GM19043 (cell line): ENCODE results near the gene SLC35F5.
"Not testable (repeated sequence)": the region's sequence is repeated elsewhere in the genome, so short reads cannot be mapped to it uniquely, and the experiment has no call there.

Experiments used
- ATAC-seq: cut with Tn5 transposase; IDR thresholded peaks from one replicate; pipeline ENCODE4 v1.9.1; 2021; ENCODE audit warnings: low read depth; ENCODE audit not compliant: unreplicated experiment

The SLC35F5 gene

DNA sequence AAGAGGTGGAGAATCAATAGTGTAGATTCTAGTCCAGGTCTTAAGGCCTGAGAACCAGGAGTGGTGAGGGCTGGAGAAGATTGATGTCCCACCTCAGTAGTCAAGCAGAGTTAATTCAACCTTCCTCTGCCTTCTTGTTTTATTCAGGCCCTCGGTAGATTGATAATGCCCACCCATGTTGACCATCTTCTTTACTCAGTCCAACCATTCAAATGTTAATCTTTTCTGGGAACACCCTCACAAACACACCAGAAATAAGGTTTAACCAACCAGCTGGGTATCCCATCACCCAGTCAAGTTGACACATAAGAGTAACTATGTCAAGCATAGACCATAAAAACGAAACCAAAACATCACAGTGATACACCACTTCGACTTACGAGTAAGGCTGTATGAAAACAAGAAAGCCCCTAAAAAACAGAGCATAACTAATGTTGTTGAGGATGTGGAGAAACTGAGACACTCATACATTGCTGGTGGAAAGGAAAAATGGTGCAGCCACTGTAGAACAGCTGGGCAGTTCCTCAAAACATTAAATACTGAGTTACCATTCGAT is 57.5 kb downstream of the SLC35F5 start:
- peak; percentile 46 for ATAC-seq

DNA sequence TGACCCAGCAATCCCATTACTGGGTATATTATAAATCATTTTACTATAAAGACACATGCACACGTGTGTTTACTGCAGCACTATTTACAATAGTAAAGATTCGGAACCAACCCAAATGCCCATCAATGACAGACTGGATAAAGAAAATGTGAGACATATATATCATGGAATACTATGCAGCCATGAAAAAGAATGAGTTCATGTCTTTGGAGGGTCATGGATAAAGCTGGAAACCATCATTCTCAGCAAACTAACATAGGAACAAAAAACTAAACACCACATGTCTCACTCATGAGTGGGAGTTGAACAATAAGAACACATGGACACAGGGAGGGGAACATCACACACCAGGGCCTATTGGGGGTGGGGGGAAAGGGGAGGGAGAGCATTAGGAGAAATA is 58.2 kb downstream of the SLC35F5 start:
- not testable (repeated sequence) for ATAC-seq

DNA sequence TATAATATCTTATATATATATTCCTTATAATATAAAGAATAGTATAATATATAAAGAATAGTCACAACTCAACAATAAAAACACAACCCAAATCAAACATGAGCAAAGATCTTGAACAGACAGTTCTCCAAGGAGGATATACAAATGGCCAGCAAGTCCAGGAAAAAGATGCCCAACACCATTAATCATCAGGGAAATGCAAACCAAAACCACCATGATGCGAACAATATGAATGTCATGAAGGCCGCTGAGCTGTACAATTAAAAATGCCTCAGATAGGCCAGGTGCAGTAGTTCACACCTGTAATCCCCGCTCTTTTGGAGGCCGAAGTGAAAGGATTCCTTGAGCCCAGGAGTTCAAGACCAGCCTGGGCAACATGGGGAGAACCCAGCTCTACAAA is 58.9 kb downstream of the SLC35F5 start:
- no peak for ATAC-seq

DNA sequence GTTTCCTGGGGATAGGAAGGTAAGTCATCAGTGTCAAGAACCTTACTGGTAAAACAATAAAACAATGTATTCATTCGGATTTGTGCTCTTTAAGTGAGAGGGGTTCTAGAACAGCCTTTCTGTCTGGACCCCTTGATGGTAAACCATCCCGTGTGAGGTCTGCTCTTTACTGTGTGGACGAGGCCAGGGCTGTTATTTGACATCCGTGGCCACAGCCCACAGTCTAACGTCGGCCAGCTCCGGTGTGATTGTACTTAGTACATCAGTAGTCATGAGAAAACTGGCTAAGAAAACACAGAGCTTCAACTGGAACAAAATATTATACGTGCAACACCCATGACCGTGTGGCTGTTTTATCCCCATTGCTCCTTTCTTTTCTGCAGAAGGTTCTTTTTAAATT is 62.0 kb downstream of the SLC35F5 start:
- no peak for ATAC-seq

DNA sequence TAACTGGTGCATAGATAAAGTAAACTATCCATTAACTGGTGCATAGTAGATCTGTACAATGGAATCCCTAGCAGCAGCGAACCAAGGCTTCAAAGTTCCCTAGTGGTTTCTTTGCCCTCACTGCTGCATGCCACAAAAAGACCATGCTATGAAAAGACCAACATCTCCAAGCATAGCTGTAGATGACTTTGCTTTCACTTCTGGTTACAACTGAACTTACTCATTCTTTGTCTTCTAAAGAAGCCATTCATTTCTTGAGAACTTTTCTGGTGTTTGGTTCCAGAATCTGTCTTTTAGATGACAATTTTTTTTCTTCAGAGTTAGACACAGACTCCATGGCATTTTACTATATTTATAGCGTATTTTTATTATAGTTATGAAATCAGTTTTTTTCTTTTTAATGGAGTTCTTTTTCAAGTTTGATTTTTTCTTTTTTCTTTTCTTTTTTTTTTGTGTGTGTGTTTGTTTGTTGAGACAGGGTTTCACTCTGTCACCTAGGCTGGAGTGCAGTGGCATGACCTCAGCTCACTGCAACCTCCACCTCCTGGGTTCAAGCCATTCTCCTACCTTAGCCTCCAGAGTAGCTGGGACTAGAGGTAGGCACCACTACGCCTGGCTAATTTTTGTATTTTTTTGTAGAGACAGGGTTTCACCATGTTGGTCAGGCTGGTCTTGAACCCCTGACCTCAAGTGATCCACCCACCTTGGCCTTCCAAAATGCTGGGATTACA is 63.6 kb downstream of the SLC35F5 start:
- ATAC-seq = peak; percentile 75

DNA sequence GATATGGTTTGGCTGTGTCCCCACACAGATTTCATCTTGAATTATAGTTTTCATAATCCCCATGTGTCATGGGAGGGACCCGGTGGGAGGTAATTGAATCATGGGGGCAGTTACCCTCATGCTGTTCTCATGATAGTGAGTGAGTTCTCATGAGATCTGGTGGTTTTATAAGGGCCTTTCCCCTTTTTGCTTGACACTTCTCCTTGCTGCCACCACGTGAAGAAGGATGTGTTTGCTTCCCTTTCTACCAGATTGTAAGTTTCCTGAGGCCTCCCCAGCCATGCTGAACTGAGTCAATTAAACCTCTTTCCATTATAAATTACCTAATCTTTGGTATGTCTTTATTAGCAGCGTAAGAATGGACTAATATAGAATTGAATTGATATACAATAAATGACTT is 65.6 kb downstream of the SLC35F5 start:
- ATAC-seq = not testable (repeated sequence)

DNA sequence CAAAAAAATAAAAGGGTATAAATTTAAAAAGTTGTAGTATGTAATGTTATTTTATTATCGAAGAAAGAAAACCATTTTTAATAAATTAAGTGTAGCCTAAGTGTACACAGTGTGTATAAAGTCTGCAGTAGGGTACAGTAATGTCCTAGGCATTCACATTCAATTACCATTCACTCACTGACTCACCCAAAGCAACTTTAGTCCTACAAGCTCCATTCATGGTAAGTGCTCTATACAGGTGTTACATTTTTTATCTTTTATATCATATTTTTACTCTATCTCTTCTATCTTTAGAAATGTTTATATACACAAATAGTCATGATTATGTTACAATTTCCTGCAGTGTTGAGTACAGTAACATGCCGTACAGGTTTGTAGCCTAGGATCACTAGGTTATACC is 69.9 kb downstream of the SLC35F5 start:
- ATAC-seq = no peak

DNA sequence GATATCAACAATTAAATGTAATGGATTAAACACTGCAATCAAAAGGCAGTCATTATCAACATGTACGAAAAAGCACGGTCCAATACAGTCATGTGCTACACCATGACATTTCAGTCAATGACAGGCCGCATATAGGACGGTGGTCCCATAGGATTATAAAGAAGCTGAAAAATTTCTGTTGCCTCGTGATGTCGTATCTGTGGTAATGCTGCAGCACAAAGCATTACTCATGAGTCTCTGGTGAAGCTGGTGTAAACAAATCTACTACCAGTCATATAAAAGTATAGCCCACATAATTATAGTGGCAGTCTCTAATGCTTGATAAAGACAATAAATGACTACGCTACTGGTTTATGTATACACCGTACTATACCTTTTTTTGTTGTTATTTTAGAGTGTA is 71.0 kb downstream of the SLC35F5 start:
- no peak for ATAC-seq

DNA sequence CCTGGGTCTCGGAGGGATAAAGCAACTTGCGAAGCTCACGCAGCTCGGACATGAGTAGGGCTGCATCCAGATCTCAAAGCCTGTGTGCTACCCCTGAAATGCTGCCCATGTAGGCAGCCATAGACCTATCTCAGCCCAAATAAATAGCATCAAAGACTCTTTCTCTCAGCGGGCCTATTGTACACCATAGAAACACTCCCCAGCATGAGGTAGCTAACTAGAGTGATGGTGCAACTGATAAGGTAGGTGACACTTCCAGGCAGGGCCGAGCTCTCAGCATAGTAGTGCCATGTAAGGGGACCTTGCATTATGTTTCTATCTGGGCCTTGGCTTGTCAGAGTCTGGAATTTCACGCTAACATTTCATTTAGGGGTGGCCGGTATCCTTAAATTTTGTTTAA is 77.0 kb downstream of the SLC35F5 start:
- no peak for ATAC-seq

DNA sequence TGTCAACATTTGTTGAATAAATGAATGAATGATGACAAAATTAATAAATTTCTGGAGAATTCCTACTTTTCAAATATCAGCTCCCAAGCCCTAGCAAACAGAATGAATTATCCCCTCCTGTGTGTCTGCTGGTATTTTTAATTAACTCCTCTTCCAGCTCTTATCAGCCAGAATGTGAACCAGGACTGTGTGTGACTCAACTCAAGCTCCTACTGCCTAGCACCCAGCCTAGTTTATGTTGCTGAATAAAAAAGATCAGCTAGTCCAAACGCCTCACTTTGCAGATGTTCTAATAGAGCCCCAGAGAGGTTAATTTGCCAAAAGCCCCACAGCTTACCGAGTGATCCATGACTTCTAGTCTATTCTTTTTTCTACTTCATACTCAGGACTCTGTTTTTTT is 79.1 kb downstream of the SLC35F5 start:
- ATAC-seq = no peak

DNA sequence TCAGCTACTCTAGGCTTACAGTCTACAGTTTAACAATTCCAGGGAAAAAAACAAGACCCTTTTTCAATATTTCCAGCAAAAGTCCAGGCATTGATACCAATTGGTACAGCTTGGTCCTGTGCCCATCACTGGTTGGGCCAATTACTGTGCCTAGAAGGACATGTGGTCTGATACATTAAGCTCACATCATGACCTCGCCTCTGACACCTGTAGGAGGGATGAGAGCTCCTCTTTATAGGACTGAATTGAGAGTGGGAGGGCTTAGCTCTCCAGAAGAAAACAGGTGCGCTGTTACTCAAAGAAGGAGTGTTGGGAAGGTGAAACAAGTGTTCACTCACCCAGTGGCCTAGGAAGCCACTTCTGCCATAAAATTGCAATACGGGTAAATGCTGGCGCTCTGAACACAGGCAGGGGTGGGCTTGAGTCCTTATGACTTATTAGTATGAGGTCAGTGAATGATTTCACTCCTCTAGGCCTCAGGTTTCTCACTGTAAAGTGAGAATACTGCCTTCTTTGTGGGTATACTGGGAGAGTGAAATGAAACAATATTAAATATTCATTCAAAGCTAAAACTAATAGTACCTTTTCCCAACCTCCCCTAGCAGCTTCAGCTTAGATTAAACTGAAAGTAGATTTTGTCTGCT is 79.7 kb downstream of the SLC35F5 start:
- no peak for ATAC-seq

DNA sequence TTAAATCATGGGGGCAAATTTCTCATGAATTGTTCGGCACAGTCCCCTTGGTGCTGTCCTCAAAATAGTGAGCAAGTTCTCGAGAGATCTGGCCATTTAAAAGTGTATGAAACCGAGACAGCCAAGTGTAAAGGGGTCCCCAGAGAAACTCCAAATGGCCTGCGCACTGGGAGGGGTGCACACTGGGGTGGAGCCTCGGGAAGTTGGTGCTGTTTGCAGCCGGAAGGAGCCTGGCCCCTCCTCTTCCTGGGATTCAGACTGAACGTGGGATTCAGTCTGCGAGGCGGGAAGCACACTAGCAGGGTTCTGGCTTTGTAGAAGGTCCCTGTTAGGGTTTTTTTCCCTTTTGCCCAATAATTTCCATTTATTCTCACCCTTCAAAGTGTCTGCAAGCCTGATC is 80.6 kb downstream of the SLC35F5 start:
- no peak for ATAC-seq

DNA sequence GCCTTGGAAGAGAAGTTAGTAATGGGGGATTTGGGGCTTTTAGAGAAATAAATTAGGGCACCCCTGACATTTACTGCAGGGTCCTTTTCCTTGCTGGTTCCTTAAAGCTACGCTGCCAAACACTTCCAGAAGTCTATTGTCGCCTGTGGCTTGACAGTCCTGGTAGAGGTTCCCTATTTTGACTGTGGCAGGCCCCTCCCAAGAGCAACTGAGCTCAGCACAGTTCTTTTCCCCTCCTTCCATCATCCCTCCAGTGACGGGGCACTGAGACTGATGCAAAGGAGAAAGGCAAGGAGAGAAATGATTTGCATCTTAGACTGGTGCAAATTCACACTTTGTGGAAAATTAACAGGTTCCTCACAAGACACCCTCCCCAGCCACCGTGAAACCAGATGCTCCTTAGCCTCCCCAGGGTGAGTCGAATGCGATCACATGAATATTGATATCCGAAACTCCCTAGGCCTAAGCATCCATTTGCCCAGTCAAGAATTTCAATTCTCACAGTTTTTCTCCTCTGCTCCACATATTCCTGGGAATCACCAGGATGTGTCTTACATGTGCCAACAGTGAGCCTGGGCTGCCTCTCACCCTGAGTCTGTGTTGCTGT is 84.0 kb downstream of the SLC35F5 start:
- ATAC-seq = no peak

DNA sequence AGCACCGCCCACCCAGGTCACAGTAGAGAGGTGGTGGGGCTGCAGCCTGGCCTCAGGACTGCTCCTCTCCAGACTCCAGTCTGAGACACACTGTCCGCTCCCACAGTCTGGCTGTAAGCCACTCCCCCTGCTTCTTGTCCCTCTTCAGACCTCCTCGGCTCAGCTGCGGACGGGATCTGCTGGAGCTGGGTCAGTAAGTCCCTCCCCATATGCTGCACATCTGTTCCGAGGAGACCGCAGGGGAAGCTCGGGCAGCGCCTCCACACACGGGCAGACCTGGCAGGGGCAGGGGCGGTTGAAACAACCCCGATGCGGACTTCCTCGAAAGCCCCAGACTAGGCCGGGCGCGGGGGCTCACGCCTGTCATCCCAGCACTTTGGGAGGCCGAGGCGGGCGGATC is 87.4 kb downstream of the SLC35F5 start:
- ATAC-seq = not testable (repeated sequence)

DNA sequence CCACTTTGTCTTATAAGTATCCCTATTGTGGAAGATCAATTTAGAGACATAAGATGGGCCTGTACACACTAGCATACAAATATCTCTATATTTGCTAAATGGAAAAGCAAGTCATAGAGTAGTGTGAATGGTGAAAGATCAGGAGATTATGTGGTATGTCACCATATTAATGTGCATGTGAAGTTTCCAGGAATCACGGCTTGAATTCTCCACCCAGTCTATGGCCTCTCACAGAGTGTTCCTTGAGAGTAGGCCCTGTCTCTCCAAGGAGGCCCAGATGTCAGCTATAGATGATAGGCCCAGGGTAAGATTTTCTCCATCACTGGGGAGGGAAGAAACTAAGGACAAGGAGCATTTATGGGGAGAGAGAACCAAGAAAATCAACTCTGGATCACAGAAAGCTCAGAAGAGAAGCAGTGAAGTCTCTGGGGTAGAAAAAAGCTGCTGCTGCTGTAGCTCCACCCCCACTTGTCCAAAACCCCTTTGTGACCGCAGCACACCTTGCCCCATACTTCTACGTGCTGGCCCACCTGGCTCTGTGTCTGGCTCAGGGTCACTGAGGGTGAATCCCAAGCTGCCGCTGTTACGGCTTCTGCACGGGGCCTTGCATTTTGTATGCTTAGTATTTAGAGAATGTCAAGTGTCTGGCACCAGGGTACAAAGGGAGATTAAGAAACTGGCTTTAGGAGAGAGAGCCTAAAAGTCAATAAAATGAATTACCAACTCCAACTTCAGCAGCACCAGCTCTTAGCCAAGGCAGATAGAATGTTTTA is 91.5 kb downstream of the SLC35F5 start:
- ATAC-seq = not testable (repeated sequence)

DNA sequence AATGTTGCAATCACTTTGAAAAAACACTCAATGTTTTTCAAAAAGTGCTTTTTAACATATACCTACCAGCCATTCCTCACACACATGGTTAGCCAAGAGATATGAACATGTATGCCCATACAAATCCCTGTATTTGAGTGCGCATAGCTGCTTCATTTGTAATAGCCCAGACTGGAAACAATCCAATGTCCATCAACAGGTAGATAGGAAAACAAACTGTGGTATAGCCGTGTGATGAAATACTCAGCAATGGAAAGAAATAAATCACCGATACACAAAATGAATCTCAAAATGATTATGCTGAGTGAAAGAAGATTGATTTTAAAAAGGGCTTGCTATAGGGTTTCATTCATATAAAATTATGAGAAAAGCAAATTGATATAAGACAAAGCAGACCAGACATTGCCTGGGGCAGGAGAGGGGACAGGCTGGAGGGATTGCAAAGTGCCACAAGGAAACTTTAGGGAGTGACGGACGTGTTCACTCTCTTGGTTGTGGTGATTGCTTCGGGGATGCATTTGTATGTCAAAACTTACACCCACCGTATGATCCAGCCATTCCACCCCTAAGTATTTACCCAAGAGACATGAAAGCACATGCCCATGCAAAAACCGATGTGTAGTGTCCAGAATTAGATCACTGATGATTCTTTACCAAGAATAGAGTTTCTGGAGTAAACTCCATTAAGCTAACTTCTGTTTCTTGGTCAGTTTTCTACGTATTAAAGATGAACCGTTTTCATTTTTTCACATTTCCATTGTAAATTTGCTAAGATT is 93.0 kb downstream of the SLC35F5 start:
- ATAC-seq = not testable (repeated sequence)
